Rectal smooth muscle tissue (tissue), 1 donor: Measurements from ENCODE around the gene PIAS3.

ENCODE experiments used
- H3K27ac ChIP-seq: one replicate; pipeline ENCODE4 v1.7.0; 2013; ENCODE audit warnings: low read depth, low read length, inconsistent platforms
- H3K27me3 ChIP-seq: one replicate; pipeline ENCODE4 v1.7.0; 2013; ENCODE audit warnings: low read length; ENCODE audit not compliant: control insufficient read depth, insufficient read depth
- H3K36me3 ChIP-seq: one replicate; pipeline ENCODE4 v1.7.0; 2013; ENCODE audit warnings: low read length; ENCODE audit not compliant: control insufficient read depth, insufficient read depth
- H3K4me1 ChIP-seq: one replicate; pipeline ENCODE4 v1.7.0; 2013; ENCODE audit warnings: low read length; ENCODE audit not compliant: control insufficient read depth, insufficient read depth
- H3K4me3 ChIP-seq: one replicate; pipeline ENCODE4 v1.7.0; 2013; ENCODE audit warnings: low read length
- H3K9ac ChIP-seq: one replicate; pipeline ENCODE4 v1.7.0; 2013; ENCODE audit warnings: low read length

The PIAS3 gene

DNA sequence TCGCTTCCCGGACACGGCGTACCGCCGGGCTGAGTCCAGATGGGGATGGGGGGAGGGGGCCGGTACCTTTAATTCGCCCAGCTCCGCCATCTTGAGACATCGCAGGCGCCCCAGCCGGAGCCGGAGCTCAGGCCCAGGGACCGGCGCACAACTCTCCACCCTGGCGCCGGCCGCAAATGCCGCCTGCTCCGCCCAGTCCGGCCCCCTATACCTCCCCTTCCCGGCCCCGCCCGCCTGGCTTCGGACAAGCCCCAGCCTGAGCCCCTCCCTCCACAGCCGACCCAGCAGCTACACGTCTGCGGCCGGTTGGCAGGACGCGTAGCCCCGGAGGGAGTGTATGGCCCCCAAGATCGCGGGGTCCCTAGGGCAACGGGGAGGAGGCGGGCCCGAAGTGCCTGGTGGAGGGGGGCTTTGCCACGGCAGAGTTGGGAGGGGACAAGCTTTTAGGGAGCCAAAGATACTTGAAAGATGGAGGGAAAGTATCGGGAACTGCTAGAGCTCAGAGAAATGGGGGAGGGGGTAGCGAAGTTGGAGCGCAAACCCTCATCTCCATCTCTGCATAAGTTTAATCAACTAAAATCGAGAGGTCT lies at the start of gene PIAS3:
TSS of gene PIAS3 (minus strand) at position 181 of the 590 bp plus-strand sequence. CDS start at position 90, 91 bp downstream.
- no peaks in the 10 kb centered on the region for H3K27me3 ChIP-seq
- peak within 1 kb of the TSS; percentile 92 for H3K4me3 ChIP-seq
- H3K9ac ChIP-seq: peak within 1 kb of the TSS; percentile 58
- H3K4me1 ChIP-seq: peaks cover 9% of the 10 kb centered on the region
- H3K36me3 ChIP-seq: peaks cover 22% of the 10 kb centered on the region
- peak within 1 kb of the TSS; percentile 86 for H3K27ac ChIP-seq

GRCh38 chr1:145908653-145909052 lies 49.8 kb upstream of the PIAS3 start:
- Histone ChIP-seq H3K36me3 (peaks cover 11% of the 10 kb centered on the region), H3K4me1 (peaks cover 5% of the 10 kb centered on the region), H3K4me3 (no peak overlapping the region), H3K27ac (no peak overlapping the region), H3K27me3 (no peaks in the 10 kb centered on the region), H3K9ac (no peak overlapping the region)

- Histone ChIP-seq H3K27ac (no peak overlapping the region), H3K4me3 (no peak overlapping the region), H3K9ac (no peak overlapping the region), H3K4me1 (peaks cover 5% of the 10 kb centered on the region), H3K27me3 (no peaks in the 10 kb centered on the region), H3K36me3 (peaks cover 8% of the 10 kb centered on the region)
Measured at GRCh38 chr1:145906954-145907753, 48.3 kb upstream of the PIAS3 start.

- no peak overlapping the region for H3K27ac ChIP-seq
- no peak overlapping the region for H3K9ac ChIP-seq
- no peaks in the 10 kb centered on the region for H3K4me1 ChIP-seq
- H3K27me3 ChIP-seq: no peaks in the 10 kb centered on the region
- H3K36me3 ChIP-seq: no peaks in the 10 kb centered on the region
- no peak overlapping the region for H3K4me3 ChIP-seq
Measured at GRCh38 chr1:145901312-145902021, 42.6 kb upstream of the PIAS3 start.

DNA sequence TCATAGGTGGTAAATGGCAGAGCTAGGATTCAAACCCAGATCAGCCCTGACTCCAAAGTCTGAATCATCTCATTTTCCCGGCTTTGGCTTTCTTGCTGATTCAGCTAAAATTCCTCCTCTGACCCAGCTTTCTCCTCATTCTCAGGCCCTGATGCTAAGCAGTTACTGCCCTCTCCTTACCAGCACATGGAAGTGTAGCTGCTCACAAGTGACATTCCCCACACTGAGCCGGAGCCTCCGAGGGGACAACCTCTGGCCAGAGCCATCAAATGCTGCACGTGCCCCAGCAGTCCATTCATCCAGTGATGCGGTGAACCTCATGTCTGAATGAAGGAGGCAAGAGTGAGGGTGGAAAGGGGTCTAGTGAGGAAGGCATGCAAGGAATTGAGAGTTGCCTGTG lies 39.9 kb upstream of the PIAS3 start:
- H3K9ac ChIP-seq: no peak overlapping the region
- no peaks in the 10 kb centered on the region for H3K4me1 ChIP-seq
- no peaks in the 10 kb centered on the region for H3K27me3 ChIP-seq
- H3K36me3 ChIP-seq: no peaks in the 10 kb centered on the region
- H3K4me3 ChIP-seq: no peak overlapping the region
- no peak overlapping the region for H3K27ac ChIP-seq

GRCh38 chr1:145897969-145898368 lies 39.1 kb upstream of the PIAS3 start:
- Histone ChIP-seq H3K4me1 (no peaks in the 10 kb centered on the region), H3K27ac (no peak overlapping the region), H3K36me3 (no peaks in the 10 kb centered on the region), H3K9ac (no peak overlapping the region), H3K27me3 (no peaks in the 10 kb centered on the region), H3K4me3 (no peak overlapping the region)

DNA sequence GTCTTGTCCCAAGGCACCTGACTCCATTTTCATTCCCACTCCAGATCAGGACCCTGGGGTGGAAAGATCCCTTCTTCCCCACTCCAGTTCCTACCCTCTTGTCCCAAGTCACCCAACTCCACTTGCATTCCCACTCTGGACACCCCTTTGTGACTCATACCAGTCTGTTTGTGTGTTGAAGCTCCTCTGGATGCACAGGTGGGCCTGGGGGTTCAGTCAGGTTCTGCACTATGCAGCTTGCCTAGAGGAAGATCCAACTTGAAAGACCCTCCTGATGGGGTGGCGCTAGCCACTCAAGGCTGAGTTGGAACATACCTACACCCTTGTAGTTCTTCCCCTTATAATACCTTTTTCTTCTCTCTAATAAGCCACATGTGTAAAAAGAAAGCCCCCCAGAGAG lies 36.6 kb upstream of the PIAS3 start:
- Histone ChIP-seq H3K27me3 (no peaks in the 10 kb centered on the region), H3K4me1 (peaks cover 5% of the 10 kb centered on the region), H3K27ac (no peak overlapping the region), H3K36me3 (no peaks in the 10 kb centered on the region), H3K4me3 (no peak overlapping the region), H3K9ac (no peak overlapping the region)

- no peak overlapping the region for H3K9ac ChIP-seq
- no peak overlapping the region for H3K27ac ChIP-seq
- H3K27me3 ChIP-seq: no peaks in the 10 kb centered on the region
- H3K4me3 ChIP-seq: no peak overlapping the region
- H3K36me3 ChIP-seq: no peaks in the 10 kb centered on the region
- H3K4me1 ChIP-seq: peaks cover 5% of the 10 kb centered on the region
Measured at GRCh38 chr1:145893306-145894055, 34.6 kb upstream of the PIAS3 start.

GRCh38 chr1:145892486-145893087 lies 33.7 kb upstream of the PIAS3 start:
- Histone ChIP-seq H3K36me3 (no peaks in the 10 kb centered on the region), H3K4me1 (peaks cover 5% of the 10 kb centered on the region), H3K4me3 (no peak overlapping the region), H3K27ac (peak overlapping the region; percentile 74), H3K27me3 (no peaks in the 10 kb centered on the region), H3K9ac (no peak overlapping the region)

DNA sequence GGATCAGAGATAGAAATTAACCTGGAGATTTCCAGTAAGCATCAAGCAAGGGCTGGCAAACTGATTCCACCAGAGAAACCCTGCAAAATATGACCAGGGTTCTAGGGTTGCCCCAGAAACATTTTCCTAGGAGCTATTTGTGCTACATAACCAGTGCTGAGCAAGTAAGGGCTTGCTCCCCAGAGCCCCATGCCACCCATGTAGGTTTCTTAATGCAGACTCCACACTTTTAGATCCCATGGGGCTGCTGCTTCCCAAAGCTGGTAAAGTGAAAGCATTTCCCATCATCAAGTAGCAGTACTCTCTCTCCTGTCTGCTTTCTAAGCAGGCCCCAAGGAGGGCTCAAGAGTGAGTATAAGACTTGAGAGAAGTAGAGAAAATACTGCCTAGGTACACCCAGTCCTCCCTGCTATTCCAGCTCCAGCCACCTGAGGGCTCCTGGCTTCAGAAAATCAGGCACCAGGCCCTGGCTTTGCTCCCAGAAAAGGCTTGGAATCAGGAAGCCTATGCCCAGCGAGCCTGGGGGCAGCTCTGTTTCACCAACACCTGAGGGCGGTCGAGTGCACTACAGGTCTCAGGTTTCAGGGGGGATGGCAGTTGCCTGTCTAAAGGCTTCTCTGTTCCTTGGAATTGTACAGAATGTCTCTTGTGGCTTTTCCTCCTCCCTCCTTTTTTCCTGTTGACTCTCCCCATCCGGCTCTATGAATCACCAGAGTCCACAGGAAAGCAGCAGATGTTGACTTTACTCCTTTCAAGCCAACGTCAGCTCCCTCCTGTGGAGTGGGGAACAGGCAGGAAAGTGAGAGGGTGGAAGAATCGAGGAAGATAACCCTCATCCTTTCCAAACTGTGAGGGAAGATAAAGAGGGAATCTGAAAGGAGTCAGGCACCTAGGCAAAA lies 33.0 kb upstream of the PIAS3 start:
- no peaks in the 10 kb centered on the region for H3K36me3 ChIP-seq
- H3K27me3 ChIP-seq: no peaks in the 10 kb centered on the region
- peak overlapping the region; percentile 54 for H3K4me3 ChIP-seq
- H3K27ac ChIP-seq: peak overlapping the region; percentile 74
- no peak overlapping the region for H3K9ac ChIP-seq
- peaks cover 5% of the 10 kb centered on the region for H3K4me1 ChIP-seq

DNA sequence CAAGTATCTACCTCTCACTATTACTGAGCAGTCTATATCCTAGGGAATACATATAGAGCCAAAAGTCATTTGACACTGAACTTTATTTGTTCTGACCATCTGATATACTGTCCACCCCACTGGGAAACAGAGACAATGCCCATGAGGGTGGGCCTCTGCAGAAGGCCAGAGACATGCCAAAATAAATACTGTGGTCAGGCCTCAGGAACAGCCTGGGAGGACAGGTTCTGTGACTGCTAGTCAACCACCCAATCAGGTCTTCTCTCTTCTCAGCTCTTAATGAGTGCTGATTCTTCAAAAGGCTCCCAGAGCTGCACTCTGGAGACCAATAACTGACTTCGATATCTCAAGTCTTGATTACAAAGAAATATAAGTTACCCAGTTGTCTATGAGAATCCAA lies 32.3 kb upstream of the PIAS3 start:
- Histone ChIP-seq H3K9ac (no peak overlapping the region), H3K4me3 (no peak overlapping the region), H3K27me3 (no peaks in the 10 kb centered on the region), H3K27ac (peak overlapping the region; percentile 74), H3K36me3 (no peaks in the 10 kb centered on the region), H3K4me1 (peaks cover 5% of the 10 kb centered on the region)
